ENCODE data around the gene SPINT1.

Gene SPINT1

DNA sequence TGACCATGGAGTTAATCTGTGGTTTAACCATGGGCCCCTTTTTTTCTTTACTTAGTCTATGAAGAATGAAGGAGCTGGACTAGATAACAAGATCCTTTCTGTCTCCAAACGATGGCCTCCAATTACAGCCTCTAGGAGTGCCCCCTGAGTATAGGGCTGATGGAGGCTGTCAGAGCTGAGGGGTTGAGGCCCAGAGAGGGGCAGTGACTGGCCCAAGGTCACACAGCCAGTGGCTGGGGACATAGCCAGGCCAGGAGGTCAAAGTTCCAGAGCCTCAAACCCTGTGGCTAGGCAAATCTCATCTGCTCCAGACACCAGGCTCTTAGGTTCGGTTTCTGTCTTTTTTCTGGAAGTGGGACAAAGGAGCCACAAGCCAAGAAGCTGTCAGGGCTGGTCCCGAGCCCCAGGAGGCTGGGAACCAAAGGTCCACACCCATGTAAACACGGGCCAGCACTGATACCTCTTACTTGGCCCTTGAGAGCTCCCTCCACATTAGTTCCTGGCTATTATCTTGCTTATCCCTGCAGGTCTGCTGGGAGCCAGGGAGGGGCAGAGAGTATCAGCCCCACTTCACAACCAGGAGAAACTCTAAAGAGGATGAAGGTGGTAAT, 19.9 kb downstream of the SPINT1 start:
- TF ChIP-seq BACH2 (CRISPR knock-in tag; IDR thresholded peaks at IDR 0.05; ENCODE audit: borderline replicate concordance) (no peak), GLIS3 (CRISPR knock-in tag; IDR thresholded peaks at IDR 0.05) (no peak), RARB (CRISPR knock-in tag; IDR thresholded peaks at IDR 0.05) (no peak), ESRRG (CRISPR knock-in tag; IDR thresholded peaks at IDR 0.05) (no peak), SNAI2 (CRISPR knock-in tag; IDR thresholded peaks at IDR 0.05) (no peak), PATZ1 (CRISPR knock-in tag; IDR thresholded peaks at IDR 0.05; ENCODE audit: borderline replicate concordance) (no peak), ZNF70 (CRISPR knock-in tag; IDR thresholded peaks at IDR 0.05) (no peak), POU6F1 (CRISPR knock-in tag; IDR thresholded peaks at IDR 0.05; ENCODE audit: borderline replicate concordance, low read depth) (no peak), ZFP3 (CRISPR knock-in tag; IDR thresholded peaks at IDR 0.05) (no peak)
- TF ChIP-seq, protein P1, sequence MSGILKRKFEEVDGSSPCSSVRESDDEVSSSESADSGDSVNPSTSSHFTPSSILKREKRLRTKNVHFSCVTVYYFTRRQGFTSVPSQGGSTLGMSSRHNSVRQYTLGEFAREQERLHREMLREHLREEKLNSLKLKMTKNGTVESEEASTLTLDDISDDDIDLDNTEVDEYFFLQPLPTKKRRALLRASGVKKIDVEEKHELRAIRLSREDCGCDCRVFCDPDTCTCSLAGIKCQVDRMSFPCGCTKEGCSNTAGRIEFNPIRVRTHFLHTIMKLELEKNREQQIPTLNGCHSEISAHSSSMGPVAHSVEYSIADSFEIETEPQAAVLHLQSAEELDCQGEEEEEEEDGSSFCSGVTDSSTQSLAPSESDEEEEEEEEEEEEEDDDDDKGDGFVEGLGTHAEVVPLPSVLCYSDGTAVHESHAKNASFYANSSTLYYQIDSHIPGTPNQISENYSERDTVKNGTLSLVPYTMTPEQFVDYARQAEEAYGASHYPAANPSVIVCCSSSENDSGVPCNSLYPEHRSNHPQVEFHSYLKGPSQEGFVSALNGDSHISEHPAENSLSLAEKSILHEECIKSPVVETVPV (CRISPR knock-in tag; IDR thresholded peaks at IDR 0.05) = no peak
- no peak for ATAC-seq

GRCh38 chr15:40867199-40867598, 23.4 kb downstream of the SPINT1 start:
- TF ChIP-seq OSR1 (CRISPR knock-in tag; IDR thresholded peaks at IDR 0.05) (no peak), POU6F1 (CRISPR knock-in tag; IDR thresholded peaks at IDR 0.05; ENCODE audit: borderline replicate concordance, low read depth) (no peak), TCF4 (CRISPR knock-in tag; IDR thresholded peaks at IDR 0.05; ENCODE audit: borderline replicate concordance) (no peak), ZC3H10 (CRISPR knock-in tag; IDR thresholded peaks at IDR 0.05) (no peak), CSDC2 (CRISPR knock-in tag; IDR thresholded peaks at IDR 0.05) (no peak), ZFP30 (CRISPR knock-in tag; IDR thresholded peaks at IDR 0.05) (no peak), ARNTL (CRISPR knock-in tag; IDR thresholded peaks at IDR 0.05; ENCODE audit: borderline replicate concordance, low read depth) (no peak), PATZ1 (CRISPR knock-in tag; IDR thresholded peaks at IDR 0.05; ENCODE audit: borderline replicate concordance) (no peak), ISL1 (CRISPR knock-in tag; IDR thresholded peaks at IDR 0.05) (no peak), SNAI2 (CRISPR knock-in tag; IDR thresholded peaks at IDR 0.05) (no peak), ZFP3 (CRISPR knock-in tag; IDR thresholded peaks at IDR 0.05) (no peak), ZNF70 (CRISPR knock-in tag; IDR thresholded peaks at IDR 0.05) (no peak), RARB (CRISPR knock-in tag; IDR thresholded peaks at IDR 0.05) (no peak), ZNF565 (CRISPR knock-in tag; conservative IDR thresholded peaks at IDR 0.05; ENCODE audit: low read depth) (no peak), PPARA (CRISPR knock-in tag; IDR thresholded peaks at IDR 0.05; ENCODE audit: borderline replicate concordance) (no peak)
- TF ChIP-seq, protein P2, sequence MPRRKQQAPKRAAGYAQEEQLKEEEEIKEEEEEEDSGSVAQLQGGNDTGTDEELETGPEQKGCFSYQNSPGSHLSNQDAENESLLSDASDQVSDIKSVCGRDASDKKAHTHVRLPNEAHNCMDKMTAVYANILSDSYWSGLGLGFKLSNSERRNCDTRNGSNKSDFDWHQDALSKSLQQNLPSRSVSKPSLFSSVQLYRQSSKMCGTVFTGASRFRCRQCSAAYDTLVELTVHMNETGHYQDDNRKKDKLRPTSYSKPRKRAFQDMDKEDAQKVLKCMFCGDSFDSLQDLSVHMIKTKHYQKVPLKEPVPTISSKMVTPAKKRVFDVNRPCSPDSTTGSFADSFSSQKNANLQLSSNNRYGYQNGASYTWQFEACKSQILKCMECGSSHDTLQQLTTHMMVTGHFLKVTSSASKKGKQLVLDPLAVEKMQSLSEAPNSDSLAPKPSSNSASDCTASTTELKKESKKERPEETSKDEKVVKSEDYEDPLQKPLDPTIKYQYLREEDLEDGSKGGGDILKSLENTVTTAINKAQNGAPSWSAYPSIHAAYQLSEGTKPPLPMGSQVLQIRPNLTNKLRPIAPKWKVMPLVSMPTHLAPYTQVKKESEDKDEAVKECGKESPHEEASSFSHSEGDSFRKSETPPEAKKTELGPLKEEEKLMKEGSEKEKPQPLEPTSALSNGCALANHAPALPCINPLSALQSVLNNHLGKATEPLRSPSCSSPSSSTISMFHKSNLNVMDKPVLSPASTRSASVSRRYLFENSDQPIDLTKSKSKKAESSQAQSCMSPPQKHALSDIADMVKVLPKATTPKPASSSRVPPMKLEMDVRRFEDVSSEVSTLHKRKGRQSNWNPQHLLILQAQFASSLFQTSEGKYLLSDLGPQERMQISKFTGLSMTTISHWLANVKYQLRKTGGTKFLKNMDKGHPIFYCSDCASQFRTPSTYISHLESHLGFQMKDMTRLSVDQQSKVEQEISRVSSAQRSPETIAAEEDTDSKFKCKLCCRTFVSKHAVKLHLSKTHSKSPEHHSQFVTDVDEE (CRISPR knock-in tag; IDR thresholded peaks at IDR 0.05) = no peak
- ATAC-seq = no peak

All from SK-N-SH treated with all-trans-retinoic acid at 6 μM for 48 hours (cell line).